ENCODE measurements around the gene SRRM2. TPM values are rescaled to one million over a fixed set of nuclear protein-coding genes. Genes with fewer than 3 reads are reported as not detected.

The SRRM2 gene
- total RNA-seq, 2 experiments from 2014 or later: 1,187 to 1,199 TPM

GRCh38 chr16:2786826-2787151, 34.4 kb downstream of the SRRM2 start:
- peaks cover 5 to 16% of the 10 kb centered on the region in 2 experiments for H3K27me3 ChIP-seq (ENCODE audit: control insufficient read depth in 1 of 2, insufficient read depth in 2 of 2, low read length in 2 of 2)
- peaks cover 24% of the 10 kb centered on the region for H3K4me1 ChIP-seq (ENCODE audit: insufficient read depth, low read length)
- no peak overlapping the region for H3K4me3 Mint-ChIP-seq
- ATAC-seq (ENCODE audit: poor library complexity): no peak
- no peaks in the 10 kb centered on the region for H3K9me3 ChIP-seq (ENCODE audit: control insufficient read depth in 1 of 2, insufficient read depth in 1 of 2, low read length in 2 of 2)
- no peaks in the 10 kb centered on the region for H3K36me3 Mint-ChIP-seq (ENCODE audit: low read depth)
- H3K27ac Mint-ChIP-seq: no peak overlapping the region
- intact Hi-C loops (cut with DNase I, micrococcal nuclease): no loop called here
- H3K4me1 Mint-ChIP-seq (ENCODE audit: low read depth): peaks cover 4% of the 10 kb centered on the region
- no peak overlapping the region for H3K27ac ChIP-seq (ENCODE audit: low read depth in 1 of 2, low read length in 2 of 2)
- H3K27me3 Mint-ChIP-seq: peaks cover 28% of the 10 kb centered on the region
- H3K4me3 ChIP-seq (ENCODE audit: low read length): no peak overlapping the region
- ChIA-PET CTCF (no interaction called here), POLR2A (interaction anchor here (1.8 kb wide), 1 partner anchor 9 kb away, joined by 7 read pairs; no protein-coding TSS in a partner anchor)
- no peaks in the 10 kb centered on the region for H3K36me3 ChIP-seq (ENCODE audit: insufficient read depth, low read length)
- no peak for DNase-seq
- TF ChIP-seq, protein P1, sequence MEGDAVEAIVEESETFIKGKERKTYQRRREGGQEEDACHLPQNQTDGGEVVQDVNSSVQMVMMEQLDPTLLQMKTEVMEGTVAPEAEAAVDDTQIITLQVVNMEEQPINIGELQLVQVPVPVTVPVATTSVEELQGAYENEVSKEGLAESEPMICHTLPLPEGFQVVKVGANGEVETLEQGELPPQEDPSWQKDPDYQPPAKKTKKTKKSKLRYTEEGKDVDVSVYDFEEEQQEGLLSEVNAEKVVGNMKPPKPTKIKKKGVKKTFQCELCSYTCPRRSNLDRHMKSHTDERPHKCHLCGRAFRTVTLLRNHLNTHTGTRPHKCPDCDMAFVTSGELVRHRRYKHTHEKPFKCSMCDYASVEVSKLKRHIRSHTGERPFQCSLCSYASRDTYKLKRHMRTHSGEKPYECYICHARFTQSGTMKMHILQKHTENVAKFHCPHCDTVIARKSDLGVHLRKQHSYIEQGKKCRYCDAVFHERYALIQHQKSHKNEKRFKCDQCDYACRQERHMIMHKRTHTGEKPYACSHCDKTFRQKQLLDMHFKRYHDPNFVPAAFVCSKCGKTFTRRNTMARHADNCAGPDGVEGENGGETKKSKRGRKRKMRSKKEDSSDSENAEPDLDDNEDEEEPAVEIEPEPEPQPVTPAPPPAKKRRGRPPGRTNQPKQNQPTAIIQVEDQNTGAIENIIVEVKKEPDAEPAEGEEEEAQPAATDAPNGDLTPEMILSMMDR (IDR thresholded peaks at IDR 0.05): no peak
- H3K9me3 Mint-ChIP-seq: no peaks in the 10 kb centered on the region

GRCh38 chr16:2787406-2787805, 35.0 kb downstream of the SRRM2 start, which contains the start of gene PRSS33:
Gene PRSS33, minus strand, starts transcription at chr16:2787560. Its CDS starts 1,013 bp downstream, at chr16:2786547.
- Histone ChIP-seq H3K9me3 (ENCODE audit: control insufficient read depth in 1 of 2, insufficient read depth in 1 of 2, low read length in 2 of 2) (no peaks in the 10 kb centered on the region), H3K4me3 (ENCODE audit: low read length) (no peak within 1 kb of the TSS), H3K27me3 (ENCODE audit: control insufficient read depth in 1 of 2, insufficient read depth in 2 of 2, low read length in 2 of 2) (peaks cover 5 to 16% of the 10 kb centered on the region in 2 experiments), H3K4me1 (ENCODE audit: insufficient read depth, low read length) (peaks cover 24% of the 10 kb centered on the region), H3K27ac (ENCODE audit: low read depth in 1 of 2, low read length in 2 of 2) (no peak within 1 kb of the TSS), H3K36me3 (ENCODE audit: insufficient read depth, low read length) (no peaks in the 10 kb centered on the region)
- Mint-ChIP-seq H3K4me1 (ENCODE audit: low read depth) (peaks cover 4% of the 10 kb centered on the region), H3K36me3 (ENCODE audit: low read depth) (no peaks in the 10 kb centered on the region), H3K27me3 (peaks cover 33% of the 10 kb centered on the region), H3K27ac (no peak within 1 kb of the TSS), H3K4me3 (peak within 1 kb of the TSS; percentile 25), H3K9me3 (no peaks in the 10 kb centered on the region)
- ATAC-seq (ENCODE audit: poor library complexity): no peak
- intact Hi-C loops (cut with DNase I, micrococcal nuclease): no loop called here
- ChIA-PET CTCF (no interaction called here), POLR2A (interaction anchor here (1.8 kb wide), 1 partner anchor 9 kb away, joined by 7 read pairs; no protein-coding TSS in a partner anchor)
- peak in 1 of 14 experiments; percentile 24 for DNase-seq
- TF ChIP-seq, protein P1 (IDR thresholded peaks at IDR 0.05): no peak

DNA sequence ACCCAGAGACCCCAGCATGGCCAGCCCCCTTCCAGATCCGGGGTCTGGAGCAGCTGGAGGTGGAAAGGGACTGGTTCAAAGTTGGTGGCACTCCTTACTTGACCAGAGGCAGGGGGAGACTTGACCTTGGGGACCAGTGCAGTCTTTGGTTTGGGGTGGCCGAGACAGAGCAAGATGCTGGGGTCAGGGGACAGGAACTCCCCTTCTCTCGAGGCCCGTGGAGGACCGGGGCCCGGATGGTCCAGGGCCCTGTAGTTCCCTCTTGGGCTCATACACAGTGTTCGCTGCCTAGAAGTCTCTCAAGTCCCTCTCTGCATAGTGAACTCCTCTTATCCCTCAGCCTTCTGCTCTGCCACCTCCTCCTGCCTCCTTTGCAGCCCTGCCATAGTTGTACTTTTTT, 35.5 kb downstream of the SRRM2 start:
- ChIA-PET CTCF (no interaction called here), POLR2A (interaction anchor here (1.8 kb wide), 1 partner anchor 10 kb away, joined by 7 read pairs; no protein-coding TSS in a partner anchor)
- intact Hi-C loops (cut with DNase I, micrococcal nuclease): no loop called here
- no peak for ATAC-seq (ENCODE audit: poor library complexity)
- DNase-seq: no peak
- Histone ChIP-seq H3K9me3 (ENCODE audit: control insufficient read depth in 1 of 2, insufficient read depth in 1 of 2, low read length in 2 of 2) (no peaks in the 10 kb centered on the region), H3K27ac (ENCODE audit: low read depth in 1 of 2, low read length in 2 of 2) (no peak overlapping the region), H3K4me1 (ENCODE audit: insufficient read depth, low read length) (peaks cover 24% of the 10 kb centered on the region), H3K4me3 (ENCODE audit: low read length) (no peak overlapping the region), H3K36me3 (ENCODE audit: insufficient read depth, low read length) (no peaks in the 10 kb centered on the region), H3K27me3 (ENCODE audit: control insufficient read depth in 1 of 2, insufficient read depth in 2 of 2, low read length in 2 of 2) (peaks cover 5 to 16% of the 10 kb centered on the region in 2 experiments)
- no peaks in the 10 kb centered on the region for H3K36me3 Mint-ChIP-seq (ENCODE audit: low read depth)
- H3K4me1 Mint-ChIP-seq (ENCODE audit: low read depth): peaks cover 4% of the 10 kb centered on the region
- TF ChIP-seq, protein P1 (IDR thresholded peaks at IDR 0.05): no peak
- no peak overlapping the region for H3K27ac Mint-ChIP-seq
- no peaks in the 10 kb centered on the region for H3K9me3 Mint-ChIP-seq
- H3K27me3 Mint-ChIP-seq: peaks cover 33% of the 10 kb centered on the region
- peak overlapping the region; percentile 25 for H3K4me3 Mint-ChIP-seq
